OCI-LY1 (cell line): Measurements from ENCODE around the gene LAMC3.

Experiments used
- H2AFZ ChIP-seq: fragments of 200-600 bp; sonication (generic), shearing (Covaris generic); 2 replicates; pipeline ENCODE4 v1.6.0; 2014; ENCODE audit warnings: antibody characterized with exemption, mild to moderate bottlenecking, low read length
- H3F3A ChIP-seq: fragments of 200-600 bp; sonication (generic), shearing (Covaris generic); 2 replicates; pipeline ENCODE4 v1.6.0; 2014; ENCODE audit warnings: mild to moderate bottlenecking, antibody characterized with exemption, low read length, moderate library complexity; ENCODE audit not compliant: insufficient read depth
- H3K27ac ChIP-seq: fragments of 200-600 bp; sonication (generic); 2 replicates; pipeline ENCODE4 v1.5.1; 2014; ENCODE audit warnings: low read length, mixed run types, mild to moderate bottlenecking, low read depth; ENCODE audit not compliant: poor library complexity, severe bottlenecking
- H3K27me3 ChIP-seq: fragments of 200-600 bp; sonication (generic); 2 replicates; pipeline ENCODE4 v1.6.0; 2014; ENCODE audit warnings: antibody characterized with exemption, mild to moderate bottlenecking, low read length, moderate library complexity; ENCODE audit not compliant: insufficient read depth
- H3K36me3 ChIP-seq: fragments of 200-600 bp; sonication (generic); 2 replicates; pipeline ENCODE4 v1.6.1; 2014; ENCODE audit warnings: mild to moderate bottlenecking, antibody characterized with exemption, low read length, moderate library complexity, mixed read lengths; ENCODE audit not compliant: insufficient read depth
- H3K4me1 ChIP-seq: fragments of 200-600 bp; sonication (generic); 2 replicates; pipeline ENCODE4 v1.5.1; 2014; ENCODE audit warnings: mild to moderate bottlenecking, low read length, moderate library complexity; ENCODE audit not compliant: insufficient read depth, severe bottlenecking
- H3K4me2 ChIP-seq: fragments of 200-600 bp; sonication (generic), shearing (Covaris generic); 2 replicates; pipeline ENCODE4 v1.6.1; 2014; ENCODE audit warnings: low read length
- H3K4me3 ChIP-seq: fragments of 200-600 bp; sonication (generic); 2 replicates; pipeline ENCODE4 v1.5.1; 2014; ENCODE audit warnings: low read length, low read depth, mild to moderate bottlenecking, mixed read lengths; ENCODE audit not compliant: poor library complexity, severe bottlenecking
- H3K79me2 ChIP-seq: fragments of 200-600 bp; shearing (Covaris generic); 2 replicates; pipeline ENCODE4 v1.6.1; 2016; ENCODE audit warnings: mixed run types, low read length, mixed read lengths; ENCODE audit not compliant: insufficient read depth
- H3K9ac ChIP-seq: fragments of 200-600 bp; sonication (generic), shearing (Covaris generic); 2 replicates; pipeline ENCODE4 v1.6.1; 2014; ENCODE audit warnings: mild to moderate bottlenecking, low read length, mixed read lengths
- H3K9me2 ChIP-seq: fragments of 200-600 bp; sonication (generic), shearing (Covaris generic); 2 replicates; pipeline ENCODE4 v1.6.1; 2014; ENCODE audit warnings: low read depth, mild to moderate bottlenecking, low read length, mixed read lengths
- H3K9me3 ChIP-seq: fragments of 200-600 bp; shearing (Covaris generic); 2 replicates; pipeline ENCODE4 v1.6.1; 2014; ENCODE audit warnings: low read length, mixed read lengths
- H4K20me1 ChIP-seq: fragments of 200-600 bp; sonication (generic), shearing (Covaris generic); 2 replicates; pipeline ENCODE4 v1.6.0; 2016; ENCODE audit warnings: mild to moderate bottlenecking, low read length; ENCODE audit not compliant: insufficient read depth
- CTCF ChIP-seq: fragments of 200-600 bp; sonication (generic), shearing (Covaris generic); IDR thresholded peaks from 2 replicates; pipeline ENCODE4 v1.5.1; 2017; ENCODE audit warnings: mild to moderate bottlenecking, antibody characterized with exemption, low read length, moderate library complexity, mixed read lengths
- EZH2 ChIP-seq: fragments of 200-600 bp; sonication (generic), shearing (Covaris generic); IDR thresholded peaks from 2 replicates; pipeline ENCODE4 v1.8.0; 2017; ENCODE audit warnings: borderline replicate concordance, mixed run types, mild to moderate bottlenecking, antibody characterized with exemption, low read length, moderate library complexity, mixed read lengths

LAMC3 gene

GRCh38 chr9:130970855-130971254, 38.1 kb upstream of the LAMC3 start:
- no peaks in the 10 kb centered on the region for H3F3A ChIP-seq
- H2AFZ ChIP-seq: no peak overlapping the region
- no peak overlapping the region for H3K4me2 ChIP-seq
- TF ChIP-seq EZH2 (no peak), CTCF (no peak)
- H3K4me1 ChIP-seq: no peaks in the 10 kb centered on the region
- no peaks in the 10 kb centered on the region for H3K79me2 ChIP-seq
- H3K36me3 ChIP-seq: no peaks in the 10 kb centered on the region
- no peaks in the 10 kb centered on the region for H3K9me2 ChIP-seq
- H3K27me3 ChIP-seq: peaks cover 7% of the 10 kb centered on the region; the same call in 1 of the 2 replicates
- H3K9ac ChIP-seq: no peak overlapping the region
- no peaks in the 10 kb centered on the region for H3K9me3 ChIP-seq
- no peaks in the 10 kb centered on the region for H4K20me1 ChIP-seq
- no peak overlapping the region for H3K4me3 ChIP-seq
- no peak overlapping the region for H3K27ac ChIP-seq

DNA sequence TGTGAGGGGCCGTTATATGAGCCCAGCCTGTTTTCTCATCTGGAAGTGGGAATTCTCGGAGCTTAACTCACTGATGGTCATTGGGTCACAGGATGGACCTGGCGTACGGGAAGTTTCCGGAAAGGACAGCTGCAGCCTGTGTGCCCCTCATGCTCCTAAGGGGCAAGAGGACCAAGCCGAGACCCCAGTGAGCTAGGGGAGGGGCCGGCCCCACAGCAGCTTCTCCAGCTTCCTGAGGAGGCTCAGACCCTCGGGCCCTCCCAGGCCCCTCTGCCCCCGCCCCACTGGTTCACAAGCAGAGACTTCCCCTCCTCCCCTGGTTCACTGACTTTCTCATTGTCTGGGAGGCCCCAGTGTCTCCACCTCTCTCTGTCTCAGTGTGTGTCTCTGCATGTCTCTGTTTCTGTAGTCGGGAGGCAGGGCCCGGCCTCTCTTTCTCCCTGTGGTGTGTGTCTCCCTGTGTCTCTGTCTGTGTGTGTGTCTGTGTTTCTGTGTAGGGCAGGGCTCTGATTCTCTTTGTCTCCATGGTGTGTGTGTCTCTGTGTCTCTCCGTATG, 37.6 kb upstream of the LAMC3 start:
- TF ChIP-seq CTCF (no peak), EZH2 (no peak)
- H2AFZ ChIP-seq: no peak overlapping the region

GRCh38 chr9:130972277-130972956, 36.6 kb upstream of the LAMC3 start:
- Histone ChIP-seq H3K79me2 (no peaks in the 10 kb centered on the region), H3F3A (no peaks in the 10 kb centered on the region), H3K4me3 (no peak overlapping the region), H2AFZ (no peak overlapping the region), H3K9me2 (no peaks in the 10 kb centered on the region), H3K27me3 (peaks cover 10% of the 10 kb centered on the region; the same call in 1 of the 2 replicates), H3K9me3 (no peaks in the 10 kb centered on the region), H3K27ac (no peak overlapping the region), H3K9ac (no peak overlapping the region), H4K20me1 (no peaks in the 10 kb centered on the region), H3K36me3 (no peaks in the 10 kb centered on the region), H3K4me2 (no peak overlapping the region), H3K4me1 (no peaks in the 10 kb centered on the region)
- TF ChIP-seq EZH2 (no peak), CTCF (no peak)

More for the DNA sequence above, 37.6 kb upstream of the LAMC3 start:
- Histone ChIP-seq H3K4me1 (no peaks in the 10 kb centered on the region), H3K27ac (no peak overlapping the region), H3K9me2 (no peaks in the 10 kb centered on the region), H3K4me2 (no peak overlapping the region), H3K9ac (no peak overlapping the region), H4K20me1 (no peaks in the 10 kb centered on the region), H3K9me3 (no peaks in the 10 kb centered on the region), H3K36me3 (no peaks in the 10 kb centered on the region), H3K79me2 (no peaks in the 10 kb centered on the region), H3F3A (no peaks in the 10 kb centered on the region), H3K4me3 (no peak overlapping the region), H3K27me3 (peaks cover 7% of the 10 kb centered on the region; the same call in 1 of the 2 replicates)
